ENCODE results near the gene CNBD2.

DNA sequence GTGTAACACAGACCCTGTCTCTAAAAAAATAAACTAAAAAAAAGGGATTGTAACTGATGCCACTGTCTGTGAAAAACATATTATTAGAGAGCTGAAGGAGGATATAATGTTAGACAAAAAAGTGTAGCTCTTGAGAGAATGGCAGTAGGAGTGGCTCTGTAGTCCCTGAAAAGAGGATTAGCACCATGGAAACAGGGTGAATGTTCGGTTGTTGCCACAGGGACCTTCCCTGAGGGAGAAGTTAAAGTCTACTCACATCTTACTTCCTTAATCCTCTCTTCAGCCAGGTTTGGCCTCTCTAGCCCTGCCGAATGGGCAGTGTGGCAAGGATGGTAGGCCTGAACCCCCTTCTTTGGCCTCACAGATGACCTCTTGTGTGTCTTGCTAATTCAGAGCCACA is 26.1 kb upstream of the CNBD2 start:
- TF ChIP-seq, protein P1, sequence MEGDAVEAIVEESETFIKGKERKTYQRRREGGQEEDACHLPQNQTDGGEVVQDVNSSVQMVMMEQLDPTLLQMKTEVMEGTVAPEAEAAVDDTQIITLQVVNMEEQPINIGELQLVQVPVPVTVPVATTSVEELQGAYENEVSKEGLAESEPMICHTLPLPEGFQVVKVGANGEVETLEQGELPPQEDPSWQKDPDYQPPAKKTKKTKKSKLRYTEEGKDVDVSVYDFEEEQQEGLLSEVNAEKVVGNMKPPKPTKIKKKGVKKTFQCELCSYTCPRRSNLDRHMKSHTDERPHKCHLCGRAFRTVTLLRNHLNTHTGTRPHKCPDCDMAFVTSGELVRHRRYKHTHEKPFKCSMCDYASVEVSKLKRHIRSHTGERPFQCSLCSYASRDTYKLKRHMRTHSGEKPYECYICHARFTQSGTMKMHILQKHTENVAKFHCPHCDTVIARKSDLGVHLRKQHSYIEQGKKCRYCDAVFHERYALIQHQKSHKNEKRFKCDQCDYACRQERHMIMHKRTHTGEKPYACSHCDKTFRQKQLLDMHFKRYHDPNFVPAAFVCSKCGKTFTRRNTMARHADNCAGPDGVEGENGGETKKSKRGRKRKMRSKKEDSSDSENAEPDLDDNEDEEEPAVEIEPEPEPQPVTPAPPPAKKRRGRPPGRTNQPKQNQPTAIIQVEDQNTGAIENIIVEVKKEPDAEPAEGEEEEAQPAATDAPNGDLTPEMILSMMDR (tag by site-specific recombination; IDR thresholded peaks at IDR 0.05): no peak
- TF ChIP-seq ZNF169 (tag by site-specific recombination; IDR thresholded peaks at IDR 0.05) (no peak), YY1 (tag by site-specific recombination; IDR thresholded peaks at IDR 0.05) (no peak), GLI4 (tag by site-specific recombination; IDR thresholded peaks at IDR 0.05) (no peak), SETDB1 (IDR thresholded peaks at IDR 0.05; ENCODE audit: insufficient read length, low read length) (no peak), ZNF488 (tag by site-specific recombination; IDR thresholded peaks at IDR 0.05) (no peak), REPIN1 (tag by site-specific recombination; IDR thresholded peaks at IDR 0.05; ENCODE audit: low read depth) (no peak), ATF2 (tag by site-specific recombination; IDR thresholded peaks at IDR 0.05; ENCODE audit: low read depth) (no peak), SP2 (tag by site-specific recombination; IDR thresholded peaks at IDR 0.05) (no peak), ZNF596 (tag by site-specific recombination; IDR thresholded peaks at IDR 0.05) (no peak)
- TF ChIP-seq, protein P2, sequence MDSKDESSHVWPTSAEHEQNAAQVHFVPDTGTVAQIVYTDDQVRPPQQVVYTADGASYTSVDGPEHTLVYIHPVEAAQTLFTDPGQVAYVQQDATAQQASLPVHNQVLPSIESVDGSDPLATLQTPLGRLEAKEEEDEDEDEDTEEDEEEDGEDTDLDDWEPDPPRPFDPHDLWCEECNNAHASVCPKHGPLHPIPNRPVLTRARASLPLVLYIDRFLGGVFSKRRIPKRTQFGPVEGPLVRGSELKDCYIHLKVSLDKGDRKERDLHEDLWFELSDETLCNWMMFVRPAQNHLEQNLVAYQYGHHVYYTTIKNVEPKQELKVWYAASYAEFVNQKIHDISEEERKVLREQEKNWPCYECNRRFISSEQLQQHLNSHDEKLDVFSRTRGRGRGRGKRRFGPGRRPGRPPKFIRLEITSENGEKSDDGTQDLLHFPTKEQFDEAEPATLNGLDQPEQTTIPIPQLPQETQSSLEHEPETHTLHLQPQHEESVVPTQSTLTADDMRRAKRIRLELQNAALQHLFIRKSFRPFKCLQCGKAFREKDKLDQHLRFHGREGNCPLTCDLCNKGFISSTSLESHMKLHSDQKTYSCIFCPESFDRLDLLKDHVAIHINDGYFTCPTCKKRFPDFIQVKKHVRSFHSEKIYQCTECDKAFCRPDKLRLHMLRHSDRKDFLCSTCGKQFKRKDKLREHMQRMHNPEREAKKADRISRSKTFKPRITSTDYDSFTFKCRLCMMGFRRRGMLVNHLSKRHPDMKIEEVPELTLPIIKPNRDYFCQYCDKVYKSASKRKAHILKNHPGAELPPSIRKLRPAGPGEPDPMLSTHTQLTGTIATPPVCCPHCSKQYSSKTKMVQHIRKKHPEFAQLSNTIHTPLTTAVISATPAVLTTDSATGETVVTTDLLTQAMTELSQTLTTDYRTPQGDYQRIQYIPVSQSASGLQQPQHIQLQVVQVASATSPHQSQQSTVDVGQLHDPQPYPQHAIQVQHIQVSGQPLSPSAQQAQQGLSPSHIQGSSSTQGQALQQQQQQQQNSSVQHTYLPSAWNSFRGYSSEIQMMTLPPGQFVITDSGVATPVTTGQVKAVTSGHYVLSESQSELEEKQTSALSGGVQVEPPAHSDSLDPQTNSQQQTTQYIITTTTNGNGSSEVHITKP (tag by site-specific recombination; IDR thresholded peaks at IDR 0.05): no peak
- TF ChIP-seq, protein P3, sequence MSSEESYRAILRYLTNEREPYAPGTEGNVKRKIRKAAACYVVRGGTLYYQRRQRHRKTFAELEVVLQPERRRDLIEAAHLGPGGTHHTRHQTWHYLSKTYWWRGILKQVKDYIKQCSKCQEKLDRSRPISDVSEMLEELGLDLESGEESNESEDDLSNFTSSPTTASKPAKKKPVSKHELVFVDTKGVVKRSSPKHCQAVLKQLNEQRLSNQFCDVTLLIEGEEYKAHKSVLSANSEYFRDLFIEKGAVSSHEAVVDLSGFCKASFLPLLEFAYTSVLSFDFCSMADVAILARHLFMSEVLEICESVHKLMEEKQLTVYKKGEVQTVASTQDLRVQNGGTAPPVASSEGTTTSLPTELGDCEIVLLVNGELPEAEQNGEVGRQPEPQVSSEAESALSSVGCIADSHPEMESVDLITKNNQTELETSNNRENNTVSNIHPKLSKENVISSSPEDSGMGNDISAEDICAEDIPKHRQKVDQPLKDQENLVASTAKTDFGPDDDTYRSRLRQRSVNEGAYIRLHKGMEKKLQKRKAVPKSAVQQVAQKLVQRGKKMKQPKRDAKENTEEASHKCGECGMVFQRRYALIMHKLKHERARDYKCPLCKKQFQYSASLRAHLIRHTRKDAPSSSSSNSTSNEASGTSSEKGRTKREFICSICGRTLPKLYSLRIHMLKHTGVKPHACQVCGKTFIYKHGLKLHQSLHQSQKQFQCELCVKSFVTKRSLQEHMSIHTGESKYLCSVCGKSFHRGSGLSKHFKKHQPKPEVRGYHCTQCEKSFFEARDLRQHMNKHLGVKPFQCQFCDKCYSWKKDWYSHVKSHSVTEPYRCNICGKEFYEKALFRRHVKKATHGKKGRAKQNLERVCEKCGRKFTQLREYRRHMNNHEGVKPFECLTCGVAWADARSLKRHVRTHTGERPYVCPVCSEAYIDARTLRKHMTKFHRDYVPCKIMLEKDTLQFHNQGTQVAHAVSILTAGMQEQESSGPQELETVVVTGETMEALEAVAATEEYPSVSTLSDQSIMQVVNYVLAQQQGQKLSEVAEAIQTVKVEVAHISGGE (tag by site-specific recombination; conservative IDR thresholded peaks at IDR 0.05; ENCODE audit: low read depth): no peak
